Measurements from ENCODE around the gene TUSC7.

TUSC7 gene

GRCh38 chr3:116709479-116709878 lies at the start of gene TUSC7:
Gene TUSC7 (plus strand): TSS chr3:116709779.
- DNase-seq (ENCODE audit: low read depth in 2 of 2), result no peak

- no peak for DNase-seq (ENCODE audit: low read depth in 2 of 2)
Measured at GRCh38 chr3:116661196-116661595, 48.4 kb upstream of the TUSC7 start.

- no peak for DNase-seq (ENCODE audit: low read depth in 2 of 2)
Measured at GRCh38 chr3:116663161-116664110, 46.1 kb upstream of the TUSC7 start.

GRCh38 chr3:116667324-116667723 lies 42.3 kb upstream of the TUSC7 start:
- no peak for DNase-seq (ENCODE audit: low read depth in 2 of 2)

- no peak for DNase-seq (ENCODE audit: low read depth in 2 of 2)
Measured at GRCh38 chr3:116667791-116668190, 41.8 kb upstream of the TUSC7 start.

GRCh38 chr3:116669576-116669975 lies 40.0 kb upstream of the TUSC7 start:
- DNase-seq (ENCODE audit: low read depth in 2 of 2), result no peak

- DNase-seq (ENCODE audit: low read depth in 2 of 2), result no peak
Measured at GRCh38 chr3:116671151-116671550, 38.4 kb upstream of the TUSC7 start.

GRCh38 chr3:116678853-116679252 lies 30.7 kb upstream of the TUSC7 start:
- no peak for DNase-seq (ENCODE audit: low read depth in 2 of 2)

- no peak for DNase-seq (ENCODE audit: low read depth in 2 of 2)
Measured at GRCh38 chr3:116691041-116691440, 18.5 kb upstream of the TUSC7 start.

GRCh38 chr3:116701070-116701469 lies 8.5 kb upstream of the TUSC7 start:
- no peak for DNase-seq (ENCODE audit: low read depth in 2 of 2)

- DNase-seq (ENCODE audit: low read depth in 2 of 2), result no peak
Measured at GRCh38 chr3:116702334-116702733, 7.2 kb upstream of the TUSC7 start.

GRCh38 chr3:116707531-116707930 lies 2.0 kb upstream of the TUSC7 start:
- DNase-seq (ENCODE audit: low read depth in 2 of 2), result no peak

- no peak for DNase-seq (ENCODE audit: low read depth in 2 of 2)
Measured at GRCh38 chr3:116716490-116716889, 6.9 kb downstream of the TUSC7 start.

- DNase-seq (ENCODE audit: low read depth in 2 of 2), result no peak
Measured at GRCh38 chr3:116717566-116717965, 8.0 kb downstream of the TUSC7 start.

- DNase-seq (ENCODE audit: low read depth in 2 of 2), result no peak
Measured at GRCh38 chr3:116728454-116728853, 18.9 kb downstream of the TUSC7 start.

GRCh38 chr3:116734243-116734642 lies 24.7 kb downstream of the TUSC7 start:
- DNase-seq (ENCODE audit: low read depth in 2 of 2), result no peak

- DNase-seq (ENCODE audit: low read depth in 2 of 2), result no peak
Measured at GRCh38 chr3:116739678-116740077, 30.1 kb downstream of the TUSC7 start.

- DNase-seq (ENCODE audit: low read depth in 2 of 2), result no peak
Measured at GRCh38 chr3:116740293-116740692, 30.7 kb downstream of the TUSC7 start.

GRCh38 chr3:116741467-116741866 lies 31.9 kb downstream of the TUSC7 start:
- no peak for DNase-seq (ENCODE audit: low read depth in 2 of 2)

- no peak for DNase-seq (ENCODE audit: low read depth in 2 of 2)
Measured at GRCh38 chr3:116743062-116743461, 33.5 kb downstream of the TUSC7 start.

- no peak for DNase-seq (ENCODE audit: low read depth in 2 of 2)
Measured at GRCh38 chr3:116749388-116749787, 39.8 kb downstream of the TUSC7 start.

- DNase-seq (ENCODE audit: low read depth in 2 of 2), result no peak
Measured at GRCh38 chr3:116757315-116757714, 47.7 kb downstream of the TUSC7 start.

- DNase-seq (ENCODE audit: low read depth in 2 of 2), result no peak
Measured at GRCh38 chr3:116759316-116759715, 49.7 kb downstream of the TUSC7 start.
